Activated naive CD8-positive, alpha-beta T cell treated with anti-CD3 and anti-CD28 coated beads for 36 hours (primary cell): Measurements from ENCODE around the gene SPEF2. TPM values are rescaled to one million over a fixed set of nuclear protein-coding genes. Genes with fewer than 3 reads are reported as not detected.

ENCODE experiments used
- DNase-seq: peaks from one replicate; pipeline ENCODE4 v3.0.0; 2021
- H3K27ac Mint-ChIP-seq: one replicate; pipeline ENCODE4 v1.8.0; 2022; ENCODE audit warnings: mild to moderate bottlenecking, moderate library complexity, mixed read lengths
- H3K27me3 Mint-ChIP-seq: one replicate; pipeline ENCODE4 v1.8.0; 2022; ENCODE audit warnings: mild to moderate bottlenecking, mixed read lengths
- H3K36me3 Mint-ChIP-seq: one replicate; pipeline ENCODE4 v1.8.0; 2021; ENCODE audit warnings: mild to moderate bottlenecking, mixed read lengths
- H3K4me1 Mint-ChIP-seq: one replicate; pipeline ENCODE4 v1.8.0; 2021; ENCODE audit warnings: mixed read lengths
- H3K4me3 Mint-ChIP-seq: one replicate; pipeline ENCODE4 v1.8.0; 2022; ENCODE audit warnings: mild to moderate bottlenecking, moderate library complexity, mixed read lengths
- H3K9me3 Mint-ChIP-seq: one replicate; pipeline ENCODE4 v1.8.0; 2022; ENCODE audit warnings: mixed read lengths
- total RNA-seq, 2 experiments: library from RNA; stranded (reverse); gene quantifications; one replicate each; pipeline ENCODE4 v1.2.3, GENCODE V29; 2021

SPEF2 gene
- total RNA-seq, 2 experiments from 2014 or later: 6.0 to 6.1 TPM

GRCh38 chr5:35717718-35718117 is 100.1 kb downstream of the SPEF2 start:
- Mint-ChIP-seq H3K9me3 (no peaks in the 10 kb centered on the region), H3K4me1 (peaks cover 4% of the 10 kb centered on the region), H3K27ac (no peak overlapping the region), H3K27me3 (no peaks in the 10 kb centered on the region), H3K36me3 (peaks cover 3% of the 10 kb centered on the region), H3K4me3 (no peak overlapping the region)
- DNase-seq: no peak

- no peak overlapping the region for H3K27ac Mint-ChIP-seq
- peaks cover 32% of the 10 kb centered on the region for H3K4me1 Mint-ChIP-seq
- H3K9me3 Mint-ChIP-seq: peaks cover 15% of the 10 kb centered on the region
- no peak for DNase-seq
- H3K27me3 Mint-ChIP-seq: no peaks in the 10 kb centered on the region
- no peak overlapping the region for H3K4me3 Mint-ChIP-seq
- H3K36me3 Mint-ChIP-seq: peaks cover 23% of the 10 kb centered on the region
These were observed 118.1 kb downstream of the SPEF2 start for GRCh38 chr5:35735718-35736117.

GRCh38 chr5:35736280-35736679 is 118.6 kb downstream of the SPEF2 start:
- H3K4me3 Mint-ChIP-seq: no peak overlapping the region
- peaks cover 15% of the 10 kb centered on the region for H3K9me3 Mint-ChIP-seq
- H3K27me3 Mint-ChIP-seq: no peaks in the 10 kb centered on the region
- H3K4me1 Mint-ChIP-seq: peaks cover 35% of the 10 kb centered on the region
- peak overlapping the region; percentile 81 for H3K27ac Mint-ChIP-seq
- peak; percentile 51 for DNase-seq
- H3K36me3 Mint-ChIP-seq: peaks cover 26% of the 10 kb centered on the region

GRCh38 chr5:35741126-35741716 is 123.6 kb downstream of the SPEF2 start:
- H3K27ac Mint-ChIP-seq: no peak overlapping the region
- H3K27me3 Mint-ChIP-seq: no peaks in the 10 kb centered on the region
- H3K9me3 Mint-ChIP-seq: peaks cover 18% of the 10 kb centered on the region
- peaks cover 43% of the 10 kb centered on the region for H3K4me1 Mint-ChIP-seq
- peaks cover 29% of the 10 kb centered on the region for H3K36me3 Mint-ChIP-seq
- no peak overlapping the region for H3K4me3 Mint-ChIP-seq
- no peak for DNase-seq

GRCh38 chr5:35741971-35742370 is 124.3 kb downstream of the SPEF2 start:
- no peak overlapping the region for H3K4me3 Mint-ChIP-seq
- H3K27me3 Mint-ChIP-seq: no peaks in the 10 kb centered on the region
- peaks cover 17% of the 10 kb centered on the region for H3K9me3 Mint-ChIP-seq
- H3K4me1 Mint-ChIP-seq: peaks cover 36% of the 10 kb centered on the region
- no peak overlapping the region for H3K27ac Mint-ChIP-seq
- peaks cover 26% of the 10 kb centered on the region for H3K36me3 Mint-ChIP-seq
- DNase-seq: no peak

GRCh38 chr5:35743644-35744043 is 126.0 kb downstream of the SPEF2 start:
- Mint-ChIP-seq H3K9me3 (peaks cover 29% of the 10 kb centered on the region), H3K36me3 (peaks cover 27% of the 10 kb centered on the region), H3K27me3 (no peaks in the 10 kb centered on the region), H3K27ac (no peak overlapping the region), H3K4me1 (peaks cover 37% of the 10 kb centered on the region), H3K4me3 (no peak overlapping the region)
- no peak for DNase-seq

- H3K4me3 Mint-ChIP-seq: no peak overlapping the region
- peaks cover 24% of the 10 kb centered on the region for H3K9me3 Mint-ChIP-seq
- peaks cover 26% of the 10 kb centered on the region for H3K36me3 Mint-ChIP-seq
These were observed 127.5 kb downstream of the SPEF2 start for GRCh38 chr5:35745193-35745592.

GRCh38 chr5:35745660-35746059 is 128.0 kb downstream of the SPEF2 start:
- no peak overlapping the region for H3K27ac Mint-ChIP-seq
- H3K4me1 Mint-ChIP-seq: peaks cover 33% of the 10 kb centered on the region
- no peak overlapping the region for H3K4me3 Mint-ChIP-seq
- H3K9me3 Mint-ChIP-seq: peaks cover 24% of the 10 kb centered on the region
- no peak for DNase-seq
- peaks cover 26% of the 10 kb centered on the region for H3K36me3 Mint-ChIP-seq
- H3K27me3 Mint-ChIP-seq: no peaks in the 10 kb centered on the region

More at GRCh38 chr5:35745193-35745592, 127.5 kb downstream of the SPEF2 start:
- Mint-ChIP-seq H3K27ac (peak overlapping the region; percentile 66), H3K27me3 (no peaks in the 10 kb centered on the region), H3K4me1 (peaks cover 34% of the 10 kb centered on the region)
- no peak for DNase-seq

- H3K36me3 Mint-ChIP-seq: peaks cover 10% of the 10 kb centered on the region
- no peak for DNase-seq
- H3K9me3 Mint-ChIP-seq: peaks cover 16% of the 10 kb centered on the region
- no peak overlapping the region for H3K4me3 Mint-ChIP-seq
- H3K27ac Mint-ChIP-seq: no peak overlapping the region
- peaks cover 8% of the 10 kb centered on the region for H3K4me1 Mint-ChIP-seq
- H3K27me3 Mint-ChIP-seq: no peaks in the 10 kb centered on the region
These were observed 134.3 kb downstream of the SPEF2 start for GRCh38 chr5:35752012-35752411.

- Mint-ChIP-seq H3K36me3 (peaks cover 3% of the 10 kb centered on the region), H3K4me1 (peaks cover 15% of the 10 kb centered on the region), H3K27me3 (no peaks in the 10 kb centered on the region), H3K4me3 (no peak overlapping the region), H3K27ac (no peak overlapping the region), H3K9me3 (peaks cover 3% of the 10 kb centered on the region)
- DNase-seq: no peak
These were observed 135.8 kb downstream of the SPEF2 start for GRCh38 chr5:35753500-35753899.

GRCh38 chr5:35754481-35754880 is 136.8 kb downstream of the SPEF2 start:
- DNase-seq: no peak
- H3K27me3 Mint-ChIP-seq: no peaks in the 10 kb centered on the region
- peaks cover 10% of the 10 kb centered on the region for H3K4me1 Mint-ChIP-seq
- H3K36me3 Mint-ChIP-seq: no peaks in the 10 kb centered on the region
- no peak overlapping the region for H3K4me3 Mint-ChIP-seq
- H3K9me3 Mint-ChIP-seq: peaks cover 1% of the 10 kb centered on the region
- H3K27ac Mint-ChIP-seq: no peak overlapping the region

GRCh38 chr5:35755966-35756365 is 138.3 kb downstream of the SPEF2 start:
- Mint-ChIP-seq H3K4me1 (peaks cover 17% of the 10 kb centered on the region), H3K36me3 (no peaks in the 10 kb centered on the region), H3K27ac (no peak overlapping the region), H3K27me3 (no peaks in the 10 kb centered on the region), H3K4me3 (no peak overlapping the region), H3K9me3 (peaks cover 1% of the 10 kb centered on the region)
- no peak for DNase-seq

GRCh38 chr5:35758151-35758724 is 140.6 kb downstream of the SPEF2 start:
- Mint-ChIP-seq H3K27ac (no peak overlapping the region), H3K4me1 (peaks cover 31% of the 10 kb centered on the region), H3K9me3 (peaks cover 8% of the 10 kb centered on the region), H3K4me3 (no peak overlapping the region), H3K27me3 (no peaks in the 10 kb centered on the region), H3K36me3 (peaks cover 4% of the 10 kb centered on the region)
- DNase-seq: no peak

GRCh38 chr5:35761541-35761940 is 143.9 kb downstream of the SPEF2 start:
- peaks cover 34% of the 10 kb centered on the region for H3K4me1 Mint-ChIP-seq
- no peak overlapping the region for H3K4me3 Mint-ChIP-seq
- peaks cover 9% of the 10 kb centered on the region for H3K9me3 Mint-ChIP-seq
- peak overlapping the region; percentile 49 for H3K27ac Mint-ChIP-seq
- DNase-seq: no peak
- H3K36me3 Mint-ChIP-seq: peaks cover 6% of the 10 kb centered on the region
- no peaks in the 10 kb centered on the region for H3K27me3 Mint-ChIP-seq

- peaks cover 34% of the 10 kb centered on the region for H3K4me1 Mint-ChIP-seq
- peaks cover 9% of the 10 kb centered on the region for H3K9me3 Mint-ChIP-seq
- H3K36me3 Mint-ChIP-seq: peaks cover 6% of the 10 kb centered on the region
- no peak for DNase-seq
- no peak overlapping the region for H3K27ac Mint-ChIP-seq
- H3K27me3 Mint-ChIP-seq: no peaks in the 10 kb centered on the region
- H3K4me3 Mint-ChIP-seq: no peak overlapping the region
These were observed 144.7 kb downstream of the SPEF2 start for GRCh38 chr5:35762368-35762767.

- Mint-ChIP-seq H3K9me3 (peaks cover 9% of the 10 kb centered on the region), H3K4me1 (peaks cover 31% of the 10 kb centered on the region), H3K27me3 (no peaks in the 10 kb centered on the region), H3K4me3 (no peak overlapping the region), H3K27ac (no peak overlapping the region), H3K36me3 (peaks cover 6% of the 10 kb centered on the region)
- DNase-seq: no peak
These were observed 148.3 kb downstream of the SPEF2 start for GRCh38 chr5:35765921-35766320.
